Esophagus muscularis mucosa (tissue), 4 donors: ENCODE measurements around the gene GLIS1. TPM values are rescaled to one million over a fixed set of nuclear protein-coding genes. Genes with fewer than 3 reads are reported as not detected.
A peak's percentile ranks its signal among the peaks of the same experiment; 100 is the strongest.

Source experiments
- DNase-seq: peaks from one replicate; pipeline ENCODE4 v3.0.0-alpha.2; 2017; ENCODE audit errors: extremely low spot score
- H3K27ac ChIP-seq, 4 donors: fragments of 200-600 bp; sonication (generic); replicated peaks in 1 of 4; 1 replicate in 3 of 4; 2 replicates in 1 of 4; pipeline ENCODE4 v1.5.1; 2016 to 2019; ENCODE audit warnings: mild to moderate bottlenecking in 1 of 4
- H3K27me3 ChIP-seq, 4 donors: fragments of 200-600 bp; sonication (generic); one replicate each; pipeline versions ENCODE4 v1.5.1 to v1.6.0; 2016 to 2019
- H3K36me3 ChIP-seq, 4 donors: fragments of 200-600 bp; sonication (generic); one replicate each; pipeline ENCODE4 v1.5.1; 2016 to 2019
- H3K4me1 ChIP-seq, 4 donors: fragments of 200-600 bp; sonication (generic); one replicate each; pipeline ENCODE4 v1.5.1; 2016 to 2019
- H3K4me3 ChIP-seq, 4 donors: fragments of 200-600 bp; sonication (generic); 1 replicate in 2 of 4; 2 replicates in 2 of 4; pipeline ENCODE4 v1.5.1; 2016 to 2019; ENCODE audit warnings: mild to moderate bottlenecking in 4 of 4, moderate library complexity in 1 of 4
- H3K9me3 ChIP-seq, 4 donors: fragments of 200-600 bp; sonication (generic); 1 replicate in 3 of 4; 2 replicates in 1 of 4; pipeline ENCODE4 v1.5.1; 2016 to 2019
- CTCF ChIP-seq, 3 experiments: fragments of 200-600 bp in 2 of 3; fragments of 450-650 bp in 1 of 3; sonication (generic) in 2 of 3; IDR thresholded peaks; one replicate each; pipeline ENCODE4 v1.5.1; 2017 to 2019; ENCODE audit warnings: antibody characterized with exemption in 3 of 3, mild to moderate bottlenecking in 2 of 3, moderate library complexity in 1 of 3
- EP300 ChIP-seq: sonication (generic); formaldehyde crosslinking; IDR thresholded peaks from one replicate; pipeline ENCODE4 v1.6.1; 2017; ENCODE audit warnings: antibody characterized with exemption
- POLR2A ChIP-seq: fragments of 450-650 bp; IDR thresholded peaks from one replicate; pipeline ENCODE4 v1.6.1; 2017; ENCODE audit warnings: antibody characterized with exemption, moderate library complexity, mild to moderate bottlenecking, low read depth
- POLR2AphosphoS5 ChIP-seq, 2 donors: sonication (generic); formaldehyde crosslinking; IDR thresholded peaks; one replicate each; pipeline ENCODE4 v1.6.1; 2017; ENCODE audit warnings: antibody characterized with exemption in 2 of 2
- whole genome bisulfite sequencing: methylation state at CpG from one replicate; pipeline ENCODE4 v1.1.5; 2018; 5-methylcytosine and 5-hydroxymethylcytosine counted together
- intact Hi-C: fragments of 100-400 bp; cut with DNase I; formaldehyde crosslinking; loops from one replicate; pipeline ENCODE4 v1.15.1; 2023
- total RNA-seq, 4 donors: library from RNA; depleted of rRNA; stranded (reverse); fragments of >200 nt; gene quantifications; one replicate each; pipeline versions ENCODE4 v1.1.0 to v1.2.1, GENCODE V29; 2016

Gene GLIS1
- total RNA-seq, 4 donors from 2014 or later, result 0.17 to 0.42 TPM; not detected in 2

GRCh38 chr1:53529555-53529954 is 209.4 kb downstream of the GLIS1 start:
- no peak for DNase-seq
- no peaks in the 10 kb centered on the region for H3K27me3 ChIP-seq
- H3K36me3 ChIP-seq, result no peaks in the 10 kb centered on the region
- H3K4me3 ChIP-seq, result no peak overlapping the region
- H3K27ac ChIP-seq, result no peak overlapping the region
- 100% methylated on average over 1 of the region's 14 CpGs for WGBS
- no peaks in the 10 kb centered on the region for H3K9me3 ChIP-seq
- no peak for TF ChIP-seq POLR2A
- no peak for TF ChIP-seq POLR2AphosphoS5 (IDR thresholded peaks at IDR 0.05)
- TF ChIP-seq EP300, result no peak
- TF ChIP-seq CTCF (IDR thresholded peaks at IDR 0.05), result no peak
- H3K4me1 ChIP-seq, result peaks cover 2 to 27% (median 25%) of the 10 kb centered on the region in 4 donors
- intact Hi-C loops, result no loop called here

DNA sequence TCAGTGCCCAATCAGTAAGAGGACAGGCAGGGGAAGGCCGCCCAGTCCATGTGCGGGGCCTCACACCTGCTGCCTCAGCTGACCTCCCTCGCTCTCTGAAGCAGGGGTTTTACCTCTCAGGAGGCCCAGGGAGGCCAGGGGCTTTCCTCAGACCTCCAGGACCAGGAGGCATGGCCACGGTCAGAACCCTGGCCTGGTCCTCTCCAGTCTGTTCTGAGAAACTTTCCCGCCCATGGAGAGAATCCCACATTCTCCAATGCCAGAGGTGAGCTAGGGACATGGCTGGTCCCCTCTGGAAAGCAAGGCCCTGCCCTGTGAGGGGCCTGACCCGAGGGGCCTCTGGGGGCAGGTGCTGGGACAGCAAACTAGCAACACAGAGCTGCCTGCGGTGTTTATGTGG is 211.6 kb downstream of the GLIS1 start:
- TF ChIP-seq EP300 (no peak), POLR2A (no peak), POLR2AphosphoS5 (IDR thresholded peaks at IDR 0.05) (no peak), CTCF (IDR thresholded peaks at IDR 0.05) (no peak)
- peaks cover 2 to 28% (median 25%) of the 10 kb centered on the region in 4 donors for H3K4me1 ChIP-seq
- no peak overlapping the region for H3K27ac ChIP-seq
- intact Hi-C loops, result no loop called here
- H3K27me3 ChIP-seq, result no peaks in the 10 kb centered on the region
- H3K4me3 ChIP-seq, result no peak overlapping the region
- H3K9me3 ChIP-seq, result no peaks in the 10 kb centered on the region
- no CpG with 5 or more reads among the region's 7 CpGs for WGBS
- no peak for DNase-seq
- no peaks in the 10 kb centered on the region for H3K36me3 ChIP-seq

- TF ChIP-seq POLR2AphosphoS5 (IDR thresholded peaks at IDR 0.05) (peak in 1 of 2 donors; percentile 23), CTCF (IDR thresholded peaks at IDR 0.05) (no peak)
- intact Hi-C loops, result no loop called here
- no peaks in the 10 kb centered on the region for H3K27me3 ChIP-seq
- H3K9me3 ChIP-seq, result no peaks in the 10 kb centered on the region
- WGBS, result 34% methylated on average over 24 of the region's 29 CpGs
- DNase-seq, result no peak
- no peak overlapping the region for H3K27ac ChIP-seq
- no peak overlapping the region for H3K4me3 ChIP-seq
- H3K36me3 ChIP-seq, result no peaks in the 10 kb centered on the region
- H3K4me1 ChIP-seq, result peaks cover 2 to 29% (median 26%) of the 10 kb centered on the region in 4 donors
Observed at GRCh38 chr1:53526451-53527101, 212.4 kb downstream of the GLIS1 start.

DNA sequence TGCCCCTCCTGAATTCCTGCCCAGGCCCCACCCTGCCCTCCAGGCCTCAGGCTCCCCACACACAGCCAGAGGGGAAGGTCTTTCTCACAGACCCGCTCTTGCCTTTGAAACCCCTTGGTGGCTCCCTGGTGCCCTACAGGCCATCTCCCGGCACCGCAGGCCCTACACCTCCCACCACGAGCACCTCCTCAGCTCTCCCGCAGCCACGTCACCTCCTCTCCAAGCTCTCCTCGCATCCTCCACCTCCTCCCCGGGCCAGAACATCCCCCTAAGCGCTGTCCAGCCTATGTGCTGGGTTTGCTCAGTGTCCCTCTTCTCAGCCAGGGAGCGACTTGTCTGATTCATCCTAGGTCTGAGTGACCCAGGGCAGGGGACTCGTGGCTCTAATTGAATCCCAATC is 213.4 kb downstream of the GLIS1 start:
- no peak overlapping the region for H3K4me3 ChIP-seq
- no peak for DNase-seq
- H3K4me1 ChIP-seq, result peaks cover 2 to 29% (median 26%) of the 10 kb centered on the region in 4 donors
- intact Hi-C loops, result no loop called here
- TF ChIP-seq POLR2AphosphoS5 (IDR thresholded peaks at IDR 0.05) (no peak), POLR2A (no peak), CTCF (IDR thresholded peaks at IDR 0.05) (no peak), EP300 (no peak)
- H3K36me3 ChIP-seq, result no peaks in the 10 kb centered on the region
- no peaks in the 10 kb centered on the region for H3K27me3 ChIP-seq
- WGBS, result 85% methylated on average over 11 of the region's 11 CpGs
- no peak overlapping the region for H3K27ac ChIP-seq
- no peaks in the 10 kb centered on the region for H3K9me3 ChIP-seq
